Activated gamma-delta T cell (primary cell): ENCODE measurements around the gene MTFP1.
"Not testable (repeated sequence)": the region's sequence is repeated elsewhere in the genome, so short reads cannot be mapped to it uniquely, and the experiment has no call there.

Source experiments
- DNase-seq: peaks from one replicate; lab custom pipeline; 2025; lab: John Stamatoyannopoulos, UW
- total RNA-seq, 2 donors: gene quantifications; one replicate each; lab custom pipeline; 2026; lab: John Stamatoyannopoulos, UW

The MTFP1 gene
- 1.1 to 1.3 reads per million in 2 donors for total RNA-seq

GRCh38 chr22:30425616-30426387, at the start of gene MTFP1:
TSS of gene MTFP1 (plus strand) at chr22:30425768. CDS start at chr22:30425880, 112 bp downstream.
- peak; percentile 44 for DNase-seq

- DNase-seq, result no peak
Observed at GRCh38 chr22:30380011-30380410, 45.6 kb upstream of the MTFP1 start.

GRCh38 chr22:30381264-30381663, 44.3 kb upstream of the MTFP1 start:
- DNase-seq, result no peak

GRCh38 chr22:30382340-30382739, 43.2 kb upstream of the MTFP1 start:
- DNase-seq, result no peak

GRCh38 chr22:30383061-30383460, 42.5 kb upstream of the MTFP1 start:
- DNase-seq, result no peak

GRCh38 chr22:30385942-30386341, 39.6 kb upstream of the MTFP1 start:
- DNase-seq, result no peak

- no peak for DNase-seq
Observed at GRCh38 chr22:30386608-30386959, 39.0 kb upstream of the MTFP1 start.

- peak; percentile 66 for DNase-seq
Observed at GRCh38 chr22:30386960-30387827, 38.4 kb upstream of the MTFP1 start, which contains the start of gene RNF215. TSS of gene RNF215 (minus strand) at chr22:30387411. CDS start at chr22:30387313, 98 bp downstream.

GRCh38 chr22:30390974-30391691, 34.4 kb upstream of the MTFP1 start:
- no peak for DNase-seq

- no peak for DNase-seq
Observed at GRCh38 chr22:30392661-30393321, 32.8 kb upstream of the MTFP1 start.

- no peak for DNase-seq
Observed at GRCh38 chr22:30393322-30393680, 32.3 kb upstream of the MTFP1 start.

GRCh38 chr22:30393885-30394284, 31.7 kb upstream of the MTFP1 start:
- no peak for DNase-seq

- peak; percentile 38 for DNase-seq
Observed at GRCh38 chr22:30396871-30397655, 28.5 kb upstream of the MTFP1 start, which contains the start of gene SEC14L2. TSS of gene SEC14L2 (plus strand) at chr22:30397018. CDS start at chr22:30397117, 99 bp downstream.

GRCh38 chr22:30397656-30398635, 27.6 kb upstream of the MTFP1 start:
- DNase-seq, result no peak

- DNase-seq, result no peak
Observed at GRCh38 chr22:30398685-30399680, 26.6 kb upstream of the MTFP1 start.

GRCh38 chr22:30399718-30400117, 25.9 kb upstream of the MTFP1 start:
- DNase-seq, result no peak

GRCh38 chr22:30400159-30400558, 25.4 kb upstream of the MTFP1 start:
- DNase-seq, result no peak

GRCh38 chr22:30401024-30401423, 24.5 kb upstream of the MTFP1 start:
- DNase-seq, result not testable (repeated sequence)
